Measurements from ENCODE around the gene CLIC5.

- TF ChIP-seq RAD21 (IDR thresholded peaks at IDR 0.05; ENCODE audit: low read depth) (no peak), CREB1 (IDR thresholded peaks at IDR 0.05; ENCODE audit: low read depth) (no peak), ZBTB7A (IDR thresholded peaks at IDR 0.05; ENCODE audit: low read depth) (no peak), MAX (IDR thresholded peaks at IDR 0.05) (no peak), REST (IDR thresholded peaks at IDR 0.05; ENCODE audit: low read depth) (no peak), TAF1 (IDR thresholded peaks at IDR 0.05; ENCODE audit: low read depth) (no peak), FOXM1 (IDR thresholded peaks at IDR 0.05; ENCODE audit: borderline replicate concordance, low read depth) (no peak), EP300 (IDR thresholded peaks at IDR 0.05; ENCODE audit: borderline replicate concordance) (no peak), EGR1 (IDR thresholded peaks at IDR 0.05) (no peak), NFIC (IDR thresholded peaks at IDR 0.05) (no peak)
Measured at GRCh38 chr6:46062312-46062711, 46.7 kb upstream of the CLIC5 start.
